HCT116 (cell line): Measurements from ENCODE around the gene SLAIN1. TPM values are rescaled to one million over a fixed set of nuclear protein-coding genes. Genes with fewer than 3 reads are reported as not detected.

Experiments used
- ATAC-seq: fragments of 200-7000 bp; cut with Tn5 transposase; 2 replicates; pipeline ENCODE4 v1.9.1; 2020; ENCODE audit warnings: mild to moderate bottlenecking, moderate library complexity
- BruUV-seq: library from RNA; stranded (reverse); fragments of 400-500 nt; replicated peaks from 2 replicates; lab custom pipeline; 2021; lab: Mats Ljungman, UMichigan
- CTCF ChIA-PET: fragments of 300-600 bp; sonication (Branson Sonifier 250); formaldehyde crosslinking; loops from one replicate; lab custom pipeline; 2021; ENCODE audit warnings: antibody characterized with exemption; lab: Charles Lee
- POLR2A ChIA-PET: fragments of 300-600, 350-600 bp; sonication (Branson Sonifier 250); formaldehyde crosslinking; loops from one replicate; lab custom pipeline; 2021; ENCODE audit warnings: antibody characterized with exemption; lab: Charles Lee
- RAD21 ChIA-PET, 2 experiments: fragments of 300-600 bp; sonication (Branson Sonifier 250); formaldehyde crosslinking; loops; one replicate each; lab custom pipeline; 2023; ENCODE audit warnings: low total read pairs in 2 of 2; ENCODE audit not compliant: uncharacterized antibody in 2 of 2, unreplicated experiment in 2 of 2, low non-redundant PET in 1 of 2; lab: Charles Lee
- DNase-seq: peaks from one replicate; pipeline ENCODE4 v3.0.0-alpha.2; 2010; ENCODE audit warnings: low read depth, low spot score
- H2AFZ ChIP-seq: fragments of 200-600 bp; shearing (Covaris generic), sonication (generic); 2 replicates; pipeline ENCODE4 v1.6.1; 2017; ENCODE audit warnings: low read depth, mixed run types, mixed read lengths, antibody characterized with exemption, low read length; ENCODE audit not compliant: poor library complexity, severe bottlenecking
- H3K27ac ChIP-seq: 2 replicates; pipeline ENCODE4 v1.5.1; 2012; ENCODE audit warnings: low read depth, low read length
- H3K27me3 ChIP-seq: fragments of 200-600 bp; sonication (generic); 2 replicates; pipeline ENCODE4 v1.6.1; 2016; ENCODE audit warnings: mixed run types, low read length, mixed read lengths; ENCODE audit not compliant: insufficient read depth
- H3K36me3 ChIP-seq, 2 experiments: fragments of 200-500 bp in 1 of 2; fragments of 200-600 bp in 1 of 2; sonication (Bioruptor generic) in 1 of 2; sonication (generic) in 1 of 2; 2 replicates each; pipeline versions ENCODE4 v1.5.1 to v1.6.1; 2014 to 2016; ENCODE audit warnings: low read length in 2 of 2, inconsistent platforms in 1 of 2, mixed read lengths in 1 of 2, mixed run types in 1 of 2; ENCODE audit not compliant: insufficient read depth in 2 of 2, control insufficient read depth in 1 of 2
- H3K4me1 ChIP-seq, 2 experiments: fragments of 200-600 bp in 1 of 2; sonication (generic) in 1 of 2; 2 replicates each; pipeline versions ENCODE4 v1.5.1 to v1.6.1; 2012 to 2017; ENCODE audit warnings: low read length in 2 of 2, inconsistent platforms in 1 of 2, mild to moderate bottlenecking in 1 of 2, mixed read lengths in 1 of 2, mixed run types in 1 of 2, moderate library complexity in 1 of 2; ENCODE audit not compliant: insufficient read depth in 2 of 2, control insufficient read depth in 1 of 2
- H3K4me2 ChIP-seq: fragments of 200-600 bp; sonication (generic); 2 replicates; pipeline ENCODE4 v1.6.1; 2017; ENCODE audit warnings: mixed run types, low read length, mixed read lengths
- H3K4me3 ChIP-seq, 2 experiments: fragments of 200-600 bp in 1 of 2; sonication (generic) in 1 of 2; replicated peaks in 1 of 2; 2 replicates each; pipeline ENCODE4 v1.5.1; 2011 to 2016; ENCODE audit warnings: low read length in 2 of 2, control low read depth in 1 of 2, low read depth in 1 of 2, mild to moderate bottlenecking in 1 of 2, mixed read lengths in 1 of 2, mixed run types in 1 of 2
- H3K79me2 ChIP-seq: fragments of 200-600 bp; sonication (generic); 2 replicates; pipeline ENCODE4 v1.6.1; 2017; ENCODE audit warnings: mild to moderate bottlenecking, mixed run types, low read length, moderate library complexity, mixed read lengths; ENCODE audit not compliant: insufficient read depth
- H3K9ac ChIP-seq: fragments of 200-600 bp; sonication (generic); 2 replicates; pipeline ENCODE4 v1.6.1; 2016; ENCODE audit warnings: low read length, mixed read lengths
- H3K9me2 ChIP-seq: fragments of 200-600 bp; sonication (generic), shearing (Covaris generic); 2 replicates; pipeline ENCODE4 v1.6.1; 2017; ENCODE audit warnings: mixed run types, mild to moderate bottlenecking, moderate library complexity; ENCODE audit not compliant: insufficient read depth
- H3K9me3 ChIP-seq, 2 experiments: fragments of 200-500 bp in 1 of 2; fragments of 200-600 bp in 1 of 2; sonication (Bioruptor generic) in 1 of 2; sonication (generic) in 1 of 2; 2 replicates each; pipeline ENCODE4 v1.6.1; 2014 to 2017; ENCODE audit warnings: low read length in 2 of 2, mixed read lengths in 2 of 2, inconsistent platforms in 1 of 2, low read depth in 1 of 2, mild to moderate bottlenecking in 1 of 2, mixed run types in 1 of 2, moderate library complexity in 1 of 2; ENCODE audit not compliant: control insufficient read depth in 1 of 2, insufficient read depth in 1 of 2
- H4K20me1 ChIP-seq: fragments of 200-600 bp; sonication (generic), shearing (Covaris generic); 2 replicates; pipeline ENCODE4 v1.6.1; 2017; ENCODE audit warnings: mixed run types, mild to moderate bottlenecking, moderate library complexity; ENCODE audit not compliant: insufficient read depth
- ATF3 ChIP-seq: IDR thresholded peaks from 2 replicates; pipeline ENCODE4 v1.6.1; 2012
- CEBPB ChIP-seq: IDR thresholded peaks from 2 replicates; pipeline ENCODE4 v1.6.1; 2012; ENCODE audit warnings: low read depth
- CTCF ChIP-seq, 3 experiments: fragments of 200-600 bp in 1 of 3; sonication (generic) in 1 of 3; IDR thresholded peaks in 2 of 3; conservative IDR thresholded peaks in 1 of 3; 2 replicates each; pipeline ENCODE4 v1.5.1; 2012 to 2017; ENCODE audit warnings: low read depth in 2 of 3, low read length in 2 of 3, antibody characterized with exemption in 1 of 3, borderline replicate concordance in 1 of 3, control low read depth in 1 of 3, mild to moderate bottlenecking in 1 of 3, mixed read lengths in 1 of 3, mixed run types in 1 of 3, moderate library complexity in 1 of 3; ENCODE audit not compliant: insufficient read depth in 1 of 3
- EGR1 ChIP-seq: IDR thresholded peaks from 2 replicates; pipeline ENCODE4 v1.6.1; 2012; ENCODE audit warnings: low read depth
- EZH2 ChIP-seq: fragments of 200-600 bp; sonication (generic); IDR thresholded peaks from 2 replicates; pipeline ENCODE4 v1.6.1; 2017; ENCODE audit warnings: antibody characterized with exemption, mixed run types
- EZH2phosphoT487 ChIP-seq: fragments of 200-600 bp; IDR thresholded peaks from 2 replicates; pipeline ENCODE4 v1.6.1; 2018; ENCODE audit warnings: antibody characterized with exemption, borderline replicate concordance
- JUND ChIP-seq: IDR thresholded peaks from 2 replicates; pipeline ENCODE4 v1.6.1; 2012
- MAX ChIP-seq: IDR thresholded peaks from 2 replicates; pipeline ENCODE4 v1.6.1; 2012
- RAD21 ChIP-seq: IDR thresholded peaks from 2 replicates; pipeline ENCODE4 v1.6.1; 2012; ENCODE audit warnings: low read depth, mild to moderate bottlenecking
- SIN3A ChIP-seq: IDR thresholded peaks from 2 replicates; pipeline ENCODE4 v1.6.1; 2012; ENCODE audit warnings: low read depth
- SRF ChIP-seq: IDR thresholded peaks from 2 replicates; pipeline ENCODE4 v1.6.1; 2012; ENCODE audit warnings: low read depth
- TCF7L2 ChIP-seq: IDR thresholded peaks from 2 replicates; pipeline ENCODE4 v1.7.0; 2011; ENCODE audit warnings: borderline replicate concordance, inconsistent platforms; ENCODE audit not compliant: insufficient read depth, insufficient read length; ENCODE audit errors: extremely low read depth
- YY1 ChIP-seq: IDR thresholded peaks from 2 replicates; pipeline ENCODE4 v1.6.1; 2011; ENCODE audit warnings: low read length, low read depth, moderate library complexity, mild to moderate bottlenecking; ENCODE audit not compliant: insufficient replicate concordance; ENCODE audit errors: extremely low read depth
- ZBTB33 ChIP-seq: IDR thresholded peaks from 2 replicates; pipeline ENCODE4 v1.6.1; 2011; ENCODE audit warnings: mild to moderate bottlenecking, low read length, moderate library complexity; ENCODE audit not compliant: insufficient replicate concordance; ENCODE audit errors: extremely low read depth
- ZNF274 ChIP-seq: fragments of 200-500 bp; sonication (Bioruptor generic); IDR thresholded peaks from 2 replicates; pipeline ENCODE4 v1.6.1; 2014; ENCODE audit warnings: mild to moderate bottlenecking, low read depth, low read length, inconsistent platforms
- intact Hi-C: fragments of 100-400 bp; cut with micrococcal nuclease; formaldehyde crosslinking; loops from 2 replicates; pipeline ENCODE4 v1.10.0; 2022
- total RNA-seq: library from RNA; stranded (reverse); gene quantifications from one replicate; pipeline ENCODE4 v1.2.1, GENCODE V29; 2021; ENCODE audit not compliant: unreplicated experiment

The SLAIN1 gene
- total RNA-seq, 1 experiment from 2014 or later, result 0.34 TPM

GRCh38 chr13:77702366-77702765 is 4.9 kb downstream of the SLAIN1 start:
- no peaks in the 10 kb centered on the region for H3K27me3 ChIP-seq
- no peak overlapping the region for H3K27ac ChIP-seq
- RAD21 ChIA-PET, result no interaction called here
- H3K9ac ChIP-seq, result no peak overlapping the region
- H2AFZ ChIP-seq, result no peak overlapping the region
- DNase-seq (no peak), ATAC-seq (no peak)
- intact Hi-C loops, result no loop called here
- TF ChIP-seq ZBTB33, result no peak
- no peak for TF ChIP-seq JUND
- TF ChIP-seq TCF7L2, result no peak
- TF ChIP-seq EZH2phosphoT487, result no peak
- no peak for TF ChIP-seq SIN3A
- no peak for TF ChIP-seq CEBPB
- no peak for TF ChIP-seq SRF
- no peak for TF ChIP-seq ATF3
- no peak for TF ChIP-seq EGR1
- TF ChIP-seq MAX, result no peak
- TF ChIP-seq RAD21, result no peak
- TF ChIP-seq CTCF (IDR thresholded peaks at IDR 0.05 in 2 of 3, conservative IDR thresholded peaks at IDR 0.05 in 1 of 3; ENCODE audit: borderline replicate concordance in 1 of 3, insufficient read depth in 1 of 3, low read depth in 2 of 3, low read length in 2 of 3), result no peak
- no peak for TF ChIP-seq YY1
- TF ChIP-seq ZNF274, result no peak
- no peak for TF ChIP-seq EZH2
- H3K4me2 ChIP-seq, result no peak overlapping the region
- no peaks in the 10 kb centered on the region for H3K9me2 ChIP-seq
- no peak overlapping the region for H3K4me3 ChIP-seq
- H3K4me1 ChIP-seq, result no peaks in the 10 kb centered on the region
- POLR2A ChIA-PET, result no interaction called here
- CTCF ChIA-PET, result no interaction called here
- no peaks in the 10 kb centered on the region for H3K36me3 ChIP-seq
- H3K79me2 ChIP-seq, result no peaks in the 10 kb centered on the region
- no peaks in the 10 kb centered on the region for H3K9me3 ChIP-seq
- no peaks in the 10 kb centered on the region for H4K20me1 ChIP-seq
- no TSS peak for BruUV-seq
